ENCODE measurements around the gene INTS11. TPM values are rescaled to one million over a fixed set of nuclear protein-coding genes. Genes with fewer than 3 reads are reported as not detected.
"Not testable (repeated sequence)": the region's sequence is repeated elsewhere in the genome, so short reads cannot be mapped to it uniquely, and the experiment has no call there.

Gene INTS11
- total RNA-seq, 1 experiment from 2014 or later, result 161 TPM

DNA sequence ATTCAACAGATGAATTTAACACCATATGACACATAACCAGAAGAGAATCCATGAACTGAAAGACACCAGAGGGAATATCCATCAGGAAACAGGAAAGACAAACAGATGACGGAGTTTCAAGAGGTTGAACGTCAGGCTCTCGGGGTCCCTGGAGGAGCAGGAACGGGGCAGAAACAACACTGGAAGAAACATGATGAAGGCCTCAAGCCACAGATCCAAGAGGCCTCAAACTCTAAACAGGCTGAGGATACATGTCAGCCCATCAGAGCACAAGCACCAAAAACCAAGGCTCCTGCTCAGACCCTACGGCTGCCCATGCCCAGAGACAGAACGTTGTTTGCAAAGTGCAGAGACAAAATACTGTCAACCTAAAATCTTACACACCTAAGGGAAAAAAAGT is 7.0 kb downstream of the INTS11 start (continued):
- TF ChIP-seq, protein P1, sequence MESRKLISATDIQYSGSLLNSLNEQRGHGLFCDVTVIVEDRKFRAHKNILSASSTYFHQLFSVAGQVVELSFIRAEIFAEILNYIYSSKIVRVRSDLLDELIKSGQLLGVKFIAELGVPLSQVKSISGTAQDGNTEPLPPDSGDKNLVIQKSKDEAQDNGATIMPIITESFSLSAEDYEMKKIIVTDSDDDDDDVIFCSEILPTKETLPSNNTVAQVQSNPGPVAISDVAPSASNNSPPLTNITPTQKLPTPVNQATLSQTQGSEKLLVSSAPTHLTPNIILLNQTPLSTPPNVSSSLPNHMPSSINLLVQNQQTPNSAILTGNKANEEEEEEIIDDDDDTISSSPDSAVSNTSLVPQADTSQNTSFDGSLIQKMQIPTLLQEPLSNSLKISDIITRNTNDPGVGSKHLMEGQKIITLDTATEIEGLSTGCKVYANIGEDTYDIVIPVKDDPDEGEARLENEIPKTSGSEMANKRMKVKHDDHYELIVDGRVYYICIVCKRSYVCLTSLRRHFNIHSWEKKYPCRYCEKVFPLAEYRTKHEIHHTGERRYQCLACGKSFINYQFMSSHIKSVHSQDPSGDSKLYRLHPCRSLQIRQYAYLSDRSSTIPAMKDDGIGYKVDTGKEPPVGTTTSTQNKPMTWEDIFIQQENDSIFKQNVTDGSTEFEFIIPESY (IDR thresholded peaks at IDR 0.05; ENCODE audit: extremely low read depth, insufficient replicate concordance, low read length), result no peak
- TF ChIP-seq ELF1 (IDR thresholded peaks at IDR 0.05; ENCODE audit: borderline replicate concordance, low read depth) (no peak), EZH2 (IDR thresholded peaks at IDR 0.05) (no peak), POLR2A (IDR thresholded peaks at IDR 0.05; ENCODE audit: borderline replicate concordance, extremely low read depth, insufficient read depth, insufficient read length) (no peak), TCF7L2 (IDR thresholded peaks at IDR 0.05; ENCODE audit: borderline replicate concordance, extremely low read depth, insufficient read depth, insufficient read length) (no peak), POLR2AphosphoS5 (IDR thresholded peaks at IDR 0.05; ENCODE audit: low read depth, low read length) (no peak), ZFX (IDR thresholded peaks at IDR 0.05) (no peak), YY1 (IDR thresholded peaks at IDR 0.05; ENCODE audit: extremely low read depth, insufficient replicate concordance, low read depth, low read length) (no peak), JUND (IDR thresholded peaks at IDR 0.05) (no peak), ZNF274 (IDR thresholded peaks at IDR 0.05; ENCODE audit: low read depth, low read length) (no peak), RAD21 (IDR thresholded peaks at IDR 0.05; ENCODE audit: low read depth) (no peak), CBX3 (IDR thresholded peaks at IDR 0.05; ENCODE audit: low read depth) (no peak)

DNA sequence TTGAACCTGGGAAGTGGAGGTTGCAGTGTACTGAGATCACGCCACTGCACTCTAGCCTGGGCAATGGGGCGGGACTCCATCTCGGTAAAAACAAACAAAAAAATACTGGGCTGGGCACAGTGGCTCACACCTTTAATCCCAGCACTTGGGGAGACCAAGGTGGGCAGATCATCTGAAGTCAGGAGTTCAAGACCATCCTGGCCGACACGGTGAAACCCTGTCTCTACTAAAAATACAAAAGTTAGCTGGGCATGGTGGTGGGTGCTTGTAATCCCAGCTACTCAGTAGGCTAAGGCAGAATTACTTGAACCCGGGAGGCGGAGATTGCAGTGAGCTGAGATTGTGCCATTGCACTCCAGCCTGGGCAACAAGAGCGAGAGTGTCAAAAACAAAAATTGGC is 8.3 kb downstream of the INTS11 start:
- H3K9me3 ChIP-seq (ENCODE audit: control insufficient read depth in 1 of 2, insufficient read depth in 1 of 2, low read depth in 1 of 2, low read length in 2 of 2); ATAC-seq; H2AFZ ChIP-seq (ENCODE audit: low read depth, low read length, poor library complexity, severe bottlenecking); H3K9me2 ChIP-seq (ENCODE audit: insufficient read depth); H3K9ac ChIP-seq (ENCODE audit: low read length); intact Hi-C loops (cut with micrococcal nuclease); H3K4me2 ChIP-seq (ENCODE audit: low read length); CTCF ChIA-PET; H4K20me1 ChIP-seq (ENCODE audit: insufficient read depth); DNase-seq (ENCODE audit: low read depth, low spot score); H3K4me3 ChIP-seq (replicated peaks in 1 of 2; ENCODE audit: low read depth in 1 of 2, low read length in 2 of 2); H3K27me3 ChIP-seq (ENCODE audit: insufficient read depth, low read length); BruUV-seq (replicated peaks); RAD21 ChIA-PET (ENCODE audit: low non-redundant PET in 1 of 2, low total read pairs in 2 of 2, uncharacterized antibody in 2 of 2, unreplicated experiment in 2 of 2): not testable (repeated sequence)
- Histone ChIP-seq H3K27ac (ENCODE audit: low read depth, low read length) (0 out of 2 replicates have a peak overlapping the region, but pooled peaks have one; percentile 26), H3K36me3 (ENCODE audit: control insufficient read depth in 1 of 2, insufficient read depth in 2 of 2, low read length in 2 of 2) (peaks cover 22 to 44% of the 10 kb centered on the region in 2 experiments; a peak in 3 of 4 replicates), H3K79me2 (ENCODE audit: insufficient read depth, low read length) (peaks cover 90% of the 10 kb centered on the region), H3K4me1 (ENCODE audit: control insufficient read depth in 1 of 2, insufficient read depth in 2 of 2, low read length in 2 of 2) (peaks cover 18 to 43% of the 10 kb centered on the region in 2 experiments)
- POLR2A ChIA-PET, result interaction anchor here (1.1 kb wide), 1 partner anchor 43 kb away, joined by 5 read pairs; the partner anchor contains the start of gene UBE2J2

Data from HCT116 (cell line).